ENCODE results near the gene ELN.

- TF ChIP-seq EZH2phosphoT487 (IDR thresholded peaks at IDR 0.05; ENCODE audit: insufficient read depth, low read depth) (no peak), EZH2 (IDR thresholded peaks at IDR 0.05; ENCODE audit: insufficient read depth, poor library complexity, severe bottlenecking) (no peak)
Observed at GRCh38 chr7:74031403-74032190, 3.6 kb downstream of the ELN start.
